Body of pancreas (tissue), 4 donors: Measurements from ENCODE around the gene ALDH1A2.

Source experiments
- POLR2A ChIP-seq, 3 donors: fragments of 450-650 bp; IDR thresholded peaks; one replicate each; pipeline ENCODE4 v1.6.1; 2016; ENCODE audit warnings: antibody characterized with exemption in 3 of 3, mild to moderate bottlenecking in 2 of 3
- TF ChIP-seq, protein P1 (sequence below), 7 experiments: fragments of 450-650 bp in 4 of 7; fragments of 200-600 bp in 3 of 7; sonication (generic) in 3 of 7; IDR thresholded peaks; one replicate each; pipeline ENCODE4 v1.5.1; 2016 to 2019; ENCODE audit warnings: antibody characterized with exemption in 7 of 7

DNA sequence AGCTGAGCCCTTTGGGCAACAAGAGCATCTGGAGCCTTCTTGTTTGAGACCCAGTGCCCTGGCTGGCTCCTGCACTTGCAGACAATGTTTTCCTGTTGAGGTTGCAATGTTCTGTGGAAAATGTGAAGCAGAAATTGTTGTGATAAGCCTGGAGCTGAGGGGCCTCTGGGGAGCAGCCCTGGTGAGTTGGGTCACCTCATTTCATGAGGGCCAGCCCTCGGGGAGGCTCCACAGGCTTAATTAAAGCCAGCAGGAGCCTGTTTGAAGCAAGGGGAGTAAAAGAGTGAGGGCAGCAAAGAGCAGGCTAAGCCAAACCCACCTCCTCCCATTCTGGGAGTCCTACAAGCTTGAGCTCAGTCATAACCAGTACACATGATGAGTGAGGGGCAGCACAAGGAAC is 154.3 kb downstream of the ALDH1A2 start:
- TF ChIP-seq, protein P1, sequence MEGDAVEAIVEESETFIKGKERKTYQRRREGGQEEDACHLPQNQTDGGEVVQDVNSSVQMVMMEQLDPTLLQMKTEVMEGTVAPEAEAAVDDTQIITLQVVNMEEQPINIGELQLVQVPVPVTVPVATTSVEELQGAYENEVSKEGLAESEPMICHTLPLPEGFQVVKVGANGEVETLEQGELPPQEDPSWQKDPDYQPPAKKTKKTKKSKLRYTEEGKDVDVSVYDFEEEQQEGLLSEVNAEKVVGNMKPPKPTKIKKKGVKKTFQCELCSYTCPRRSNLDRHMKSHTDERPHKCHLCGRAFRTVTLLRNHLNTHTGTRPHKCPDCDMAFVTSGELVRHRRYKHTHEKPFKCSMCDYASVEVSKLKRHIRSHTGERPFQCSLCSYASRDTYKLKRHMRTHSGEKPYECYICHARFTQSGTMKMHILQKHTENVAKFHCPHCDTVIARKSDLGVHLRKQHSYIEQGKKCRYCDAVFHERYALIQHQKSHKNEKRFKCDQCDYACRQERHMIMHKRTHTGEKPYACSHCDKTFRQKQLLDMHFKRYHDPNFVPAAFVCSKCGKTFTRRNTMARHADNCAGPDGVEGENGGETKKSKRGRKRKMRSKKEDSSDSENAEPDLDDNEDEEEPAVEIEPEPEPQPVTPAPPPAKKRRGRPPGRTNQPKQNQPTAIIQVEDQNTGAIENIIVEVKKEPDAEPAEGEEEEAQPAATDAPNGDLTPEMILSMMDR (IDR thresholded peaks at IDR 0.05) = no peak
- no peak for TF ChIP-seq POLR2A (IDR thresholded peaks at IDR 0.05)
